HPDE6-E6E7 (cell line): Measurements from ENCODE around the gene KCNN1.

Source experiments
- DNase-seq: peaks from one replicate; pipeline ENCODE4 v3.0.0; 2011; ENCODE audit warnings: missing footprints; ENCODE audit errors: extremely low spot score

Gene KCNN1

GRCh38 chr19:17947815-17948513 lies 18.9 kb upstream of the KCNN1 start:
- peak; percentile 97 for DNase-seq

GRCh38 chr19:17948514-17948900 lies 18.4 kb upstream of the KCNN1 start:
- no peak for DNase-seq

GRCh38 chr19:17948931-17949930 lies 17.7 kb upstream of the KCNN1 start:
- DNase-seq, result no peak

GRCh38 chr19:17949956-17950309 lies 17.0 kb upstream of the KCNN1 start:
- no peak for DNase-seq

GRCh38 chr19:17950310-17951156 lies 16.4 kb upstream of the KCNN1 start:
- no peak for DNase-seq

GRCh38 chr19:17951157-17951989 lies 15.5 kb upstream of the KCNN1 start:
- DNase-seq, result no peak

GRCh38 chr19:17951990-17952976 lies 14.6 kb upstream of the KCNN1 start:
- DNase-seq, result no peak

- no peak for DNase-seq
Measured at GRCh38 chr19:17953316-17953801, 13.5 kb upstream of the KCNN1 start.

- no peak for DNase-seq
Measured at GRCh38 chr19:17953869-17954268, 13.0 kb upstream of the KCNN1 start.

- no peak for DNase-seq
Measured at GRCh38 chr19:17954401-17954800, 12.5 kb upstream of the KCNN1 start.

GRCh38 chr19:17957149-17957849 lies 9.6 kb upstream of the KCNN1 start:
- no peak for DNase-seq

- no peak for DNase-seq
Measured at GRCh38 chr19:17957885-17958284, 9.0 kb upstream of the KCNN1 start.

GRCh38 chr19:17963936-17964691 lies 2.8 kb upstream of the KCNN1 start:
- DNase-seq, result no peak

- no peak for DNase-seq
Measured at GRCh38 chr19:17965370-17966128, 1.4 kb upstream of the KCNN1 start.

- no peak for DNase-seq
Measured at GRCh38 chr19:17966129-17966483, 801 bp upstream of the KCNN1 start.

- no peak for DNase-seq
Measured at GRCh38 chr19:17967257-17968051, 547 bp downstream of the KCNN1 start.

- DNase-seq, result no peak
Measured at GRCh38 chr19:17968362-17968761, 1.5 kb downstream of the KCNN1 start.
